ENCODE results near the gene CDK3.
"Not testable (repeated sequence)": the region's sequence is repeated elsewhere in the genome, so short reads cannot be mapped to it uniquely, and the experiment has no call there.

Gene CDK3

DNA sequence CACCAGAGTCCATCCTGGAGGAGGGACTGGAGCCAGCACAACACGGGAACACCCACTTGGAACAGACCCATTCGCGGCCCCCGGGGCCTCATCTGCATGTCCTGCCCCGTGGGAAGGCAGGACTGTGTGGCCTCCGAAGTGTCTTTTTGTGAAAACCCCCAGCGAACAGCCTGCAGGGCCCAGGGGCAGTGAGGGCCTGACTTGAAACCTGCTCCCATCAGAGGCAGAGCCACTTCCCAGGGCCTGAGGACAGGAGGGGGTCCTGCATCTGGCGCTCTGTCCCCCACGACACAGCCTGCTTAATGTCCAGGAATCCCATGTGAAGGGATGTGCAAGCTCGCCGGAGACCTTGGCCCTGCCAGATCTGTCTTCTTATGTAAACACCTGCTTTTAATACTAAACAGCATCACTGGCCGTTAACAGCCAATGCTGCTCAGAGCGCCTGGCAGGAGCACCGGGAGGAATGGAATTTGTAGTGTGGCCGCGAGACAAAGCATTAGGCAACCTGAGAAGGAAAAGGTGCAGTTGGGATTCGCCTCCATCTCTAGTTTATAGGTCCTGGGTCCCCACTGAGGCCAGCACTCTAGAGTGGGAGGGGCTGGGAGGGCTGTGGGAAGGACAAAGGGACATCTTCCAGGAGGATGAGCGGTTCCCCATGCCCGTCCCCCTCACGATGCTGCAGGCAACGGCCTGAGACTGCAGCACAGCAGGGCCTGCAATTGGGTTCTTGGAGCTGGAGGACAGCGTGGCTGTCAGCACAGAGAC is 36.0 kb downstream of the CDK3 start:
- no peak for DNase-seq (ENCODE audit: low read depth in 1 of 2, low spot score in 1 of 2)

DNA sequence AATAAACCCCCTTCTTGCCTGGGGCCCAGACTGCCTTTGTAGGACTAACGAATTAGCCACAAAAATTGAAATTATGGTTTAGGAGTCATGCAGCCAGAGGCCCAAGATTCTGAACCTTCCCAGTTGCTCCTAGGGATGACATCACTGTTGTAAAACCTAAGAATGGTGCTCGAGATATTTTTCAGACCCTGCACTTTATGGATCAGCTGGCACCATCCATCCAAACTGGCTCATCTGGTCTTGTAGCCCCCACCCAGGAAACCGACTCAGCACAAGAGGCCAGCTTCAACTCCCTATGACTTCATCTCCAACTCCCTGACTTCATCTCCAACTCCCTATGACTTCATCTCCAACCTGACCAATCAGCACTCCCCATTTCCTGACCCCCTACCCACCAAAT is 37.4 kb downstream of the CDK3 start:
- no peak for DNase-seq (ENCODE audit: low read depth in 1 of 2, low spot score in 1 of 2)

DNA sequence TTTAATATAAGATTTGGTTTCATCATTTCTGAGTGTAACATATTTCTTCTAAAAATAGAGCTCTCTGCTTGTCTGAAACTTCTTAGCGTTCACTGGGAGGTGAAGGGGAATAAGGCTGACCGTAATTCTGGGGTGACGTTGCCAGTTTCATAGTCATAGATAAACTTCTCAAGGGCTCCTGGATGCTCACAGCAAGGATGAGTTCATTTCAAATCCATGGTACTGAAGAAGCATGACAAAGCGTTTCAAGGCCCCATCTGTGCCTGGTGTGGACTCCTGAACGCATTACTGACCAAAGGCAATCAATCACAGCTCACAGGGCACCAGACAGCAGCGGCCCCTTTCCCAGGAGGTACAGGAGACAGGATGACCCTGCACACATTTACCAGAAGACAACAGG is 38.5 kb downstream of the CDK3 start:
- DNase-seq (ENCODE audit: low read depth in 1 of 2, low spot score in 1 of 2): no peak

DNA sequence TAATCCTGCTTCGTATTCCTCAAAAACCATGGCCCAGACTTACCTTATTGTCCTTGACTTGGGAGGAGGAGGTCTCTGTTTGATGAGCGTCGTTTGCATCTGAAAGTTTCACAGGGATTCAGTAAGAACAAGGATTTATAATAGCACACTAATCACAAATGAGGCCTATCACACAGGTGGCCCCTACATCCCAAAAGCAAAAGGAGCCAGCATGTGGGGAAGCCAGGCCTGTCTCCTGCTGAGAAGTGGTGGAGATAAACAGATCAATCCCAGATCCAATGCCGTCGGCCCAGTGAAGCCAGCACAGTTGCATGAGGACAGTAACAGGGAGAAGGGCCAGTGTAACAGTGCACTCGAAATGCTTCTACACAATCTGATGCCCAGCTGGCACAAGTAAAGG is 39.7 kb downstream of the CDK3 start:
- DNase-seq (ENCODE audit: low read depth in 1 of 2, low spot score in 1 of 2): no peak

GRCh38 chr17:76042868-76043267 is 42.2 kb downstream of the CDK3 start:
- DNase-seq (ENCODE audit: low read depth in 1 of 2, low spot score in 1 of 2): not testable (repeated sequence)

- not testable (repeated sequence) for DNase-seq (ENCODE audit: low read depth in 1 of 2, low spot score in 1 of 2)
Measured at GRCh38 chr17:76044475-76045007, 43.9 kb downstream of the CDK3 start.

DNA sequence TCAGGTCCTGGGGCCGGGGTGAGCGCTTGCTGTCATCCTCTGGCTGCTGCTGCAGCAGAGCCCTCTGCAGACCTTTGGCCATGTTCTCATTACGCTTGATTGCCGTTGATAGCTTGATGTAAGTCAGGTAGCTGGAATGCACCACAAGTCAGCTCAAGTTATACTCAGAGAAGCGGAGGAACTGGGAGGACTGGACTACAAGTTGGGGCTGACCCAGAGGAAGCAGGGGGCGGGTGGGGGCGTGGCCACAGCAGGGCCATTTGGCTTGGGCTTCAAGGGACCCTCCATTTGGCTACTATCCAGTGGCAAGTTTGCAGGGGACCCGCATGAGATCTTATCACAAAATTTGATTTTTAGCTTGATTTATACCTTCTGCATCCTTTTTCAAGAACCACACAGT is 45.4 kb downstream of the CDK3 start:
- DNase-seq (ENCODE audit: low read depth in 1 of 2, low spot score in 1 of 2): no peak

DNA sequence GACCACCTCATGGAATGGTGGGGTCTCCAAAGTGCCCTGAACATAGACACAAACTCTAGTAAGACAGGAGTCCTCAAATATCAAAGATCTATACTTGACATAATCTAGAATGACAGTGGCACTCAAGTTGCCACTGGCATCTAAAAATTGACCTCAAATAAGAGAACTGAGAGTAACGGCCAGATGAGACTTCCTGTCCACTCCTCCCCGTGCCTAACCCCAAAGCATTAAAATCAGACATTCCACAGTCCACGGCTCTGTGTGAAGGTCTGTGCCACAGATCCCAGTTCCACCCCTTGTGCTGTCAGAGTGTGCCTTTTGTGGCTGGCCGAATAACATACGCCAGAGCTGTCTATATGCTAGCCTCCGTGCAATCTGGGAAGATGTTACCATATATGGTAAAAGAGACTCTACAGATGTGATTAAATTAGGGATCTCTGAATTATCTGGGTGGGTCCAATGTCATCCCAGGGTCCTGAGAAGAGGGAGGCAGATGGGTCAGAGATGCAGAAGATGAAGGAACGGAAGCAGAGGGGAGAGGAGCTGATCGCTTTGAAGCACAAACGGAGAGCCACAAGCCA is 47.5 kb downstream of the CDK3 start:
- no peak for DNase-seq (ENCODE audit: low read depth in 1 of 2, low spot score in 1 of 2)

GRCh38 chr17:76048711-76049110 is 48.1 kb downstream of the CDK3 start:
- DNase-seq (ENCODE audit: low read depth in 1 of 2, low spot score in 1 of 2): no peak

GRCh38 chr17:76049239-76049638 is 48.6 kb downstream of the CDK3 start:
- DNase-seq (ENCODE audit: low read depth in 1 of 2, low spot score in 1 of 2): no peak

DNA sequence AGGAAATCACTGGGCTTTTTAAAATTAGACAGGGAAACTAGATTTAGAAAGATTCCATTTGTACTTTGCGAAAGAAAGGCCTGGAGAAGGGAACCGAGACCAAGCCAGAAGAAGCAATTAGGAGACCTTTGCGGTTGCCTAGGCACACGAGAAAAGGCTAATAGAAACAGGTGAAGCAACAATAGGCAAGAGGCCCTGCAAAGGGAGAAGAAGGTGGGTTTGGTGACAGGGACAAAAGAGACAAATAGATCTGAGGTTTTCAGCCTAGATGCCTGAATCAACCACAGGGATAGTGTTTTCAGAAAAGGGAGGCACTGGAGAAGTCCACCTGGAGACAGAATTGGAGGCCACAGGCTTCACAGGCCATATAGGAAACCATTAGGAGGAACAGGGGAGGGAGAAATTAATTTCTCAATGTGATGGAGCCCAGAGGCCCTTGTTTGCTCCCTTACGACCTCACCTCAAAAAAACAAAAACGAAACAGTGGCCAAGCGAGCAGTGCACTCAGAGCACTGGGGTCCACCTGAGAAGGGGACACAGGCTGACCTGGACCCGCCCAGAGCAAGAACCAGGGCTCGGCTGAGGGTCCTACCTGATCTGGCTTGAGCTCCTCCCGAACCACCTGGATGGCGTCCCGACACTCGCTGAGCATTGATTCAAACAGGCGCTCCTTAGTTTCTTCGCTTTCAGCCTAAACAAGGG is 49.3 kb downstream of the CDK3 start:
- DNase-seq (ENCODE audit: low read depth in 1 of 2, low spot score in 1 of 2): no peak

- DNase-seq (ENCODE audit: low read depth in 1 of 2, low spot score in 1 of 2): no peak
Measured at GRCh38 chr17:76050538-76051467, 50.1 kb downstream of the CDK3 start.

GRCh38 chr17:76051561-76051960 is 50.9 kb downstream of the CDK3 start:
- DNase-seq (ENCODE audit: low read depth in 1 of 2, low spot score in 1 of 2): no peak

GRCh38 chr17:76053246-76054111 is 52.8 kb downstream of the CDK3 start:
- DNase-seq (ENCODE audit: low read depth in 1 of 2, low spot score in 1 of 2): no peak

- DNase-seq (ENCODE audit: low read depth in 1 of 2, low spot score in 1 of 2): no peak
Measured at GRCh38 chr17:76054112-76054476, 53.4 kb downstream of the CDK3 start.
